ENCODE data around the gene FRMD4A.

Gene FRMD4A

DNA sequence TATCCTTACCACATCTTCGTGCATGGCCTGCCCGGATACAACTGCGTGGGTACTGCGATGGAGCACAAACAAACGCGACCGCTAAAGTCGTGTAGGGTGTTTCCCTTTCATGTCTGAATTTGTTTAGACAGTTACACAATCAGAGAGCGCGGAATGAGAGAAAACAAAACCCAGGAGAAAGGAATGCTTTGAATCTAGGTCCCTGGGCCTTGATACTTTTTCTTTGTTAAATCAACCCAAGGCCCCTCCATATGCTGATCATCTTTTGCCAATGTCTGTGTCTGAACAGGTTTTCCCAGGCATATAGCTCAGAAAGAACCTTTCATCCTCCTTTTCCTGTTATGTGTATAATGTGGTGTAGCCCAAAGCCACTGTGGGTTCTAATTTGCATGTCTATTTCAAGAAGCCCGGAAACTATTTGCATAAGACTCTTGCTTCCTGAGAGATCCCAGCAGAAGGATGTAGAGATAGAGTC is 145.8 kb downstream of the FRMD4A start:
- DNase-seq = peak in 1 of 3 experiments; percentile 25

DNA sequence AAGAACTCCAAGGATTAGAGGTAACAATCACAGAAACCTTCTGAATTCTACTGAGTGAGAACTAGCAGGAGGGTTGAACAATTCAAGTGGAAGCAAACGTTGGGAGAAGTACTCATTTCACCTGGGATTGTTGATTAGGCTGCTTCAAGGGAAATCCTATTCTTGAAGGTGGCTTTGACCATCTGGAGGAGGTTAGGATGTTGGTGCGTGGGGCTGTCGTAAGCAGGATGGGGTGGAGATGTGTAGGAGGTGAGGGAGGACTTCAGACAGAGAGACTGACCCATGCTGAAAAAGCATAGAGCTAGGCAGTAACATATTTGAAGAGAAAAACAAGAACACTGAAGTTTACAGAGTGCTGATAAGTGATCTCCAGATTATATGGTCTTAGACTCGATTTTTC is 147.9 kb downstream of the FRMD4A start:
- DNase-seq = no peak

DNA sequence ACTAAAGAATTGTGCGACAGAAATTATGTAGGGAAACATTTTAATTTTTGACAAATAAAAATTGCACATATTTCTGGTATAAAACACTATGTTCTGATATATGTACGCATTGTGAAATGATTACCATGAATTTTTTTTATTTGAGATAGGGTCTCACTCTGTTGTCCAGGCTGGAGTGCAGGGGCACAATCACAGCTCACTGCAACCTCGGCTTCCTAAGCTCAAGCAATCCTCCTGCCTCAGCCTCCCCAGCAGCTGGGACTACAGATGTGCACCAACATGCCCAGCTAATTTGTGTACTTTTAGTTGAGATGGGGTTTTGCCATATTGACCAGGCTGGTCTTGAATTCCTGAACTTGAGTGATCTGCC is 149.2 kb downstream of the FRMD4A start:
- DNase-seq = no peak

DNA sequence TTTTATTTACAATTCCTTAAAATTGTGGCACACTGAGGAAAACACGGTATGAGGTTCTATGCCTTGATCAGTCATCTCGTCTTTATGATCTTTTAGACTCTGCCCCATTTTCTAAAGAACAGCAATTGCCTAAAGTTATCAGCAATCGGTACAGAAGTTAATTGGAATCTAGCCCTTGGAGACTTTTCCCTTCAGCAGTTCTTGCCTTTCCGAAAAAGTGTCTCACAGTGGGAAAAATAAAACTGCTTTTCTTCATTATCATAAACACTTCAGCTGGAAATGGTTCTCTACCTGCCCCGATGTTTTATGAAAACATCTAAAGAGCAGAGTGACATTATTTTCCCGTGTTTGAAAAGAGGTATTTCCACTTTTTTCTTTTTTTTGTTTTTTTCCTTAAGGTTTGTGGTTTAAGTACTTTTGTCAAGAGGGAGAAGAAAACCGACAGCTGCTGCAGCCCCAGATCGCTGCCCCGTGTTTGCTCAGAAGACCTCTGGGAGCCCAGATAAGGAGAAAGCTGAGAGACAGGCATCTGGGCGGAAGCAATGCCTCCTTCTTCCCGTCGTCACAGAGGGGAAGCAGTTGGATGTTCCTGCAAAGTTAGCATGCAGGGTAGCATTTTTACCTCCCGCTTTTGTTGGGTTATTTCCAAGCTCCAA is 149.7 kb downstream of the FRMD4A start:
- no peak for DNase-seq

DNA sequence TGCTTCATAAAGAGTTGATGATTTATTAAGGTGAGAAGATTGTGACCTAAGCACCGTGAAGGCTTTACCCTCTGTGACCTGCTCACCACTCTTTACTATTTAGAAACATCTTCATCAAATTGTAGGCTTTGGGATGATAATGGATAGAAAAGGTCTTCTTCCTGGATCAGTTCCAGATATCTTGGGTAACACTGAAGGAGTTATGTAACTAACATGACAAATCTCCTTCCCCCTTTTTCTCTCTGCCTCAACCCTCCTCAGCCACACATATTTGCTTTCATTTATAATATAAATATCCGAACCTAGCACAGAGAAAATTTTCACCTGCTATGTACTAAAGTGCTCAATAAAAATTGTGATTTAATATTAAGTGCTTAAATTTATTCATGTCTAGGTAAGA is 151.5 kb downstream of the FRMD4A start:
- DNase-seq = no peak

DNA sequence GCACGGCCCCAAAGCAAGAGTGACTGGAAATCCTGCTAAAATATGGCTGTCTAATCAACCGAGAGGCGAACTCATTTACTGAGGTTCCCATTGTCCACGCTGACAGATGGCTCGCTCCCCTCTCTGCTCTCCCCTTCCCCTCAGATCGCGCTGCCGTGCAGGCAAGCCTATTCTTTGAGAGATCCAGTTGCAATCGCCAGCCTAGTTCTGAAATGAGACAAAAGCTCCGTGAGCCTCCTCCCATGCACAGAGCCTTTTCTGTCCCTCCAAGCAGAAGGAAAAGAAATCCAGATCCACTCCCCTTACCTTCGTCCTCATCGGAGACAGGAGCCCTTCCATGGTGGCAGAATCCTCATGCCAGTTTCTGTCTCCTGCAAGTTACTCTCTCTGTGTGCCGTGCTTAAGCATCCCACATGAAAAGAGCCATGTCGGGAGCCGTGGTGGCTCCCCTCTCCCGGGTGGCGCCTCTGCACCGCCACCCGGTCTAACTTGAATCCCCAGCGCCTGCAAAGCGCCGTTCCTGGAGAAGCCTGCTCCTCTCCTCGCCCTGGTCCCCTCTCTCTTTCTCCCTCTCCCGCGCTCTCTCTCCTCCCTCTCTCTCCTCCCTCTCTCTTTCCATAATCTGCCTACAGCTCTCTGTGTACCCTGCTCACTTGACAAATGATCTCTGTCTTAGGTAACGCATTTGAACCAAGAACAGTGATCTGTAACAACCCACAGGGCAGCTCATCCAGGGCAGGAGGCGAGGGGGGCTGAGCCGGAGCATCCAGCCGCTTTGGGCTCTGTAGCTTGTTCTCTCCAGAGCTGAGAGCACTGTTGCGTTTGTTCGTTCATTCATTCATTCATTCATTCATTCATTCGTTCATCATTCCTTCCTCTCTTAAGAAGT is 156.8 kb downstream of the FRMD4A start:
- peak; percentile 13 to 90 (median 84) for DNase-seq

DNA sequence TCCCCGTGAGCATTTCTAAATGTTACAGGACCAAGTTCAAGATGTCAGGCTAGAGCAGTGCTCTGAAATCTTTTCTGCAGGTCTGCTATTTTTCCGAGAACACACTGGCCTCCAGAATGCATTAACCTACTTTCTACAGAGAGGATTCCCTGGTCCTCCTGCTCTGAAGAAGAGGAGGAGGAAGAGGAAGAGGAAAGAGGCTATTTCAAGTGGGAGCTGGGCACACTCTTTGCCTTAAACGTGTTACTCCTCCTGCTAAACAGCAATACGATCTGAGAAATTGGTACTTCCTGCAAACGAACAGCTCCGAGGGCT is 157.4 kb downstream of the FRMD4A start:
- DNase-seq = no peak

DNA sequence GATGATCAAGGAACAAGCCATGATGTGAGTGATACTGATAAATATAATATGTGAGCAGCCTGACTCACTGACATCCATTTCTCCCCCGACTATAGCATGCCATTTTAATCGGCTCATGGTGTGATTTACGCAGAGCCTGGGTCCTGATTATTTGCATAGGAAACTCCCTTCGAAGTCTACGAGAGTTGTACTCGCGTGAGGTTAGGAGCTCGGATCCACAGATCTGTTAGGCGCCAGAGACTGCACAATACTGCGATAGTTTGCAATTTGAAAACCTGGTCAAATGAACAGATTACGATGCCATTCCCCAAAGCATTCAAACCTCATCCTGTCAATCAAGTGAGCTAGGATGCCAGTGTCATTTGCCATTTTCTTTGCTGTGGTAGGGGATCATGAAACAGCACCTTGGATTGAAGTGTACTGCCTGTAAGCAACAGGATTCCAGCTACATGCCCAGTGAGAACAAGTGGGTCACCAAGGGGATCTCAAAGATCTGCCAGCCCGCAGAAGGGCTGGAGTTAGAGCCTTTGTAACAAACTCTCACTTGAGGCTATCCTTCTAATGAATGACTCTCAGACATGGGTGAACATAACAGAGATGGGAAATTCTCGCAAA is 158.3 kb downstream of the FRMD4A start:
- DNase-seq = peak in 1 of 3 experiments; percentile 54

DNA sequence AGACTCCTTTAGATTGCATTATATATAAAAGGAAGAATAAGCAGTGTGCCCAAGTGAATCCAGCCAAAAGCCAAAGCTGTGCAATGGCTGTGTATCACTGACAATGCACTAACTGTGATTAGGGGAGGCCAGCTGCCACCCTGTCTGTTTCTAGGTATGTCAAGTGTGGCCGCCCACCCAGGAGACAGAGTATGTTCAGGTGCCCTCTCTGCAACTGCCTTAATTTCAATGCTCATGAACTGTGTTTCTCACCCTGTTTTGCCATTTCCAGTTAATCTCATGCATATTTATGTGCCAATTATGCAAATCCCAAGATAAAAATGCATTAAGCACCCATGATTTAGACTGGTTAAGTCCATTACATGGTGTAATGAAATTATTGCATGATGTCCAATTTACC is 159.4 kb downstream of the FRMD4A start:
- peak in 1 of 3 experiments; percentile 1 for DNase-seq

DNA sequence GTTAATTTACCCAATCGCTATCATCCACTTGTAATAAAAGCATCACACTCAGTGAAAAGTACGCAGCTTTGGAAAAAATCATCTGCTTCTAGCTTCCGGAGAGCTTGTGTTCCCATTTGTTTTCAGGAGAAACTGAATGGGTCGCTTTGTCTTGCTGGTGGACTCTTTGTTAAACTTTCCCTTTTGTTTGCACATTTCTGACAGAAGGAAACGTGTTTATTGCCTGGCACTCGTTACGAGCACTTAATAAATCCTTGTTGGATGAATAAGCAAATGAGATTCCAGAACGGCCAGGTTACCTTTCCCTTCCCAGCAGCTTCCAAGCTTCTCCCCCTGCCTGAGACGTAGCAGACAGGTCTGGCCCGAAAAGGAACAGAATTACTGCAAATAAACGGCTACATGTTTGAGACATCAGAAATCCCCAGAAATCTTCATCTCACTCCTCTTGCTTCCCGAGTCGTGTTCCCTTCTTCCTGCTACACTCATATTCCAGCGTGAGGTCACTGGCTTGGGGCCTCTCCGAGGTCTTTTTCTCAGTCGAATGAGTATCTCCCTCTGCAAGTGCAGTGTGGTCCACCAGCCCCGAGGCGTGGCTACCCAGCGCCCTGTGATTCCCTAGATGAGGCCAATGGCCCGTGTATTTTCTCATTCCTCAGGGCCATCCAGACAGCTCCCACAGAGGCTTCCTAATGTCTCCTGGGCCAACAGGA is 167.2 kb downstream of the FRMD4A start:
- peak in 2 of 3 experiments; percentile 4 to 11 for DNase-seq

DNA sequence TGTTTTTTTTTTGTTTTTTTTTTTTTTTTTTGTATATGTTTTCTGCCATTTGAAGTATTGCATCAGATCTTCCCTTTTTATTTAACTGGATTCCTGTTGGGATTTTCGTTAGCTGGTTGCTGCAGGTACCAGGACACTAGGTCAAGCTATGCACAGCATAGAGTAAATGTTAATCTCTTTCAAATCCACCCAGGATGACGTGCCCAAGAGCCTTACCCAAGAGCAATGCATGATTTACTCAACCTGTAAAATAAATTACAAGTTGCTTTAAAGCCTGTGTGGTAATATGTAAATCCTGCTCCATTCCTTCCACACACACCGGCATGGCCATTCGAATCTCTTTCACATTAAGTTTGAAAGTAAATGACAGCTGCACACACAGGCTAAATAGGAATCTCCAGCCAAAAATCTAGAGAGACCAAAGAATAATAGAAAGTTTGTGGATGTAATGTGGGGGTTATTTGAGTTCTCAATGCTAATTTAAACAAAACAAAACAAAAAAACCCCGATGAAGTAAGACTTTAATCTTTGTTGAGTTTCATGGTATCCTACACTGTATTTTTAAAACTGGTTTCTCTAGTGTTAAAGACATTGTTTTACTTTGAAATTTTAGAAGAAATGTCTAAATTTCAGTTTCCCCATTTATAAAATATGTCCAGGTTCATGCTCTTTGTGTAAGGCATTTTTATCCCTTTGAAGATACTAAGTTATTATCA is 167.9 kb downstream of the FRMD4A start:
- no peak for DNase-seq

DNA sequence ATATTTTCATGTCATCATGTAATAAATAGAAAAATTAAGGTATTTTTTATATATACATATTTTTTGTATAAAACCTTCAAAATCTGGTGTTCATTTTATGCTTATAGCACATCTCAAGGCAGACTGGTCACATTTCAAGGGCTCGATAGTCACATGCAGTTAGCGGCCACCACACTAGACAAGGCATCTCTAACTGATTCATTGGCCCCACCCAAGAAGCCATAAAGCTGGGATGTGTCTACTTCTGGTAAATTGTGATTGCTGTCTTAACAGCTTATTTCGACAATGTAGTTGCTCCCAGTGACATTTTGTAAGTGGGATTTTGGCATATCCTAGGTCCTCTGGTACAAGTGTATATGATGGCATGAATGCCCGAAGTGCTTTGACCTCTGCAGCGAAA is 168.7 kb downstream of the FRMD4A start:
- no peak for DNase-seq

DNA sequence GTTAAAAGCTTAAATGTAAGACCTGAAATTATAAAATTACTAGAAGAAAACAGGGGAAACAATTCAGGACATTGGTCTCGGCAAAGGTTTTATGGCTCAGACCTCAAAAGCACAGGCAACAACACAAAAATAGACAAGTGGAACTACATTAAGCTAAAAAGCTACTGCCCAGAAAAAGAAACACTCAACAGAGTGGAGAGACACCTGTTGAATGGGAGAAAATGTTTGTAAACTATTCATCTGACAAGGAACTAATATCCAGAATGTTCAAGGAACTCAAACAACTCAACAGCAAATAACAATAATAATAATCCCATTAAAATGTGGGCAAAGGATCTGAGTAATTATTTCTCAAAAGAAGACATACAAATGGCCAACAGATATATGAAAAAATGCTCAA is 170.4 kb downstream of the FRMD4A start:
- no peak for DNase-seq

DNA sequence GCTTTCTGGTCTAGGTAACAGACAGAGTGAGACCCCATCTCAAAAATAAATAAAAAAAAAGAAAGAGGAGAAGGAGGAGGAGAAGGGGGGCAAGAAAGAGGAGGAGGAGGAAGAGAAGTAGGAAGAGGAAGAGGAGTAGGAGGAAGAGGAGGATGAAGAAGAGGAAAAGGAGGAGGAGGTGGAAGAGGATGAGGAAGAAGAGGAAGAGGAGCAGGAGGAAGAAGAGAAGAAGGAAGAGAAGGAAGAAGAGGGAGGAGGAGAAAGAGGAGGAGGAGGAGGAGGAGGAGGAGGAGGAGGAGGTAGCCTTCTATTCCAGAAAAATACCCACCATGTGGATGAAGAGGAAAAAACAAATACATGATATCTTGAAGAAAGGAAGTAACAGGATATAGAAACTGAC is 172.1 kb downstream of the FRMD4A start:
- DNase-seq = no peak

DNA sequence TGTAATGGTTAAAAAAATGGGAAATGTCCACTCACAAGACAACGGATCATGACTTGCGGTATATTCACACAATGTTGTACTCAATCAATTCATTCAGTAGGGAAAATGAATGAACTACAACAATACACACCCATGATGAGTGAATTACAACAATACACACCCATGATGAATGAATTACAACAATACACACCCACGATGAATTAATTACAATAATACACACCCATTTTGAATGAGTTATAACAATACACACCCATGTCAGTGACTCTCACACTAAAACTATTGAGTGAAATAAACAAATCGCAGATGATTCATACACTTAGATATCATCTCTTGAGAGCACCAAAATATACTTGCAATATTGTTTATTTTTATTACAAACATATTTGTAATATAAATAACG is 174.6 kb downstream of the FRMD4A start:
- no peak for DNase-seq

DNA sequence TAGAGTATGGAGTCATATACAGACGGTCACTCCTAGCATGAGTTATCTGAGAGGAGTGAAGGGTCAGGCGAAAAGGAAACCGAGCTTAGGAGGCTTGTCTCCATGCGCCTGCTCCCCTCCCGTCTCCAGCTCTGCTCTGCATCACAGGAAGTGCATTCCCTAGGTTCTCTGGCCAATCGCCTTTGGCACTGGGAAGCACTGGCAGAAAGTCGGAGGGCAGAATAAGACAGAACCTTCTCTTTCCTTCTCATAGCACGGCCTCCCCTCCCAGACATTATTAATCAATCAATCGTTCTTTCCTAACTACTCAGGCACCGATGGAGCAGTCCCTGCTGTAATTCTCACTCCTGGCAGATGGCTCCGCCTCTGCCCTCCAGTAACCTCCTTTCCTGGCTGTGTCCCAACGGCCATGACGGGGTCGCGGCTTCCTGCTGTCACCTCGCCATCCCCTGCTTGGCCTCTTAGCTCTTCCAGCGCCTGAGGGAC is 177.1 kb downstream of the FRMD4A start:
- DNase-seq = no peak

DNA sequence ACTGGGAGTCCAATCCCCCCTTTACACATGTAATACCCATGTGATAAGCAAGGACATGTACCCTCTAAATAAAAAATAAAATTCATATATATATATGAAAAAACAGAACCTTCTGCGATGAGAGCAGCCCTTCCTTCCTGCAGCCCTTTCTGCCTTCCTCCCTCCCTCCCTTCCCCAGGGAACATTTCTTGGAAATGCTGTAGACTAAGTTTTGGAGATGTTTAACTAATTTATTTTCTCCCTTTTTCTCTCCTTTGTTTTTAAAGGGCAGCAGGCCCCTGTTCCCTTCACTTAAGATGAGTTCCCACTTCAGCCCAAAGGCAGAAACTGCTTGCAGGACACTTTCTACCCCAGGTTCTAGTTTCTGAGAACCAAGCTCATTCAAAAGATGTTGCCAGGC is 179.2 kb downstream of the FRMD4A start:
- no peak for DNase-seq

DNA sequence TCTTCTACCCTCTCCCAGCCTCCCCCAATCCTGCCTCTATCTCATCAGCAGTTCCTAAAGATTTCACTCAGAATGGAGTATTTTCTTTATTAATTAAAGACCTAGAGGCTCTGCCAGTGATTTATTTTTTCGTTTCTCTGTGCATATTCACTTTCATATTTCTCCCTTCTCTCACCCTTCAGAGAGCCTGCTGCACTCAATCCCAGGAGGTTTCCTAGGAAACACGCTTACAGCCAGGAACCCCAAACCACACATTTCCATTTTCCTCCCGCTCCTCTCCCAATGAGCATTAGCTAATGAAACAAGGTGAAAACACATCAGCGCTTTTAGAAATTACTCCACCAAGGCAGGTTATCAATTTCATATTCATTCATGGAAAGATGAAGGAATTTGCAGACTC is 180.2 kb downstream of the FRMD4A start:
- no peak for DNase-seq

DNA sequence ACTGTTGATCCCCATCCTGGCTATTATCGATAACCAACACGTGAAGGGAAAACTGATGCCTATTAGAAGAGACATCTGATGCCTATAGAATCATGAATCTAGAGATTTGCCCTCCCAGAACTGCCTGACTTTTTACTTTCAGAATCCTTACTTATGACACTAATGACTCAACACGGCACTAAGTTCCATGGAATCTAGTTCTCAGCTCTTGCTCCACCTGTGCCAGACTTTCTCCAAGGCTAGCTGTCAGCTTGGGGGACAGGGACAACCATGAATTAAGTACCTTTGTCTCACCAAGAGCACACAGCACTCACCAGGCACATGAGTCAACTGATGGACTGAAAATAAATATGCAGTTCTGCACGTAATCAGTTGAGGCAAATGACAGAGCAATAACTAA is 184.2 kb downstream of the FRMD4A start:
- peak in 1 of 3 experiments; percentile 6 for DNase-seq

DNA sequence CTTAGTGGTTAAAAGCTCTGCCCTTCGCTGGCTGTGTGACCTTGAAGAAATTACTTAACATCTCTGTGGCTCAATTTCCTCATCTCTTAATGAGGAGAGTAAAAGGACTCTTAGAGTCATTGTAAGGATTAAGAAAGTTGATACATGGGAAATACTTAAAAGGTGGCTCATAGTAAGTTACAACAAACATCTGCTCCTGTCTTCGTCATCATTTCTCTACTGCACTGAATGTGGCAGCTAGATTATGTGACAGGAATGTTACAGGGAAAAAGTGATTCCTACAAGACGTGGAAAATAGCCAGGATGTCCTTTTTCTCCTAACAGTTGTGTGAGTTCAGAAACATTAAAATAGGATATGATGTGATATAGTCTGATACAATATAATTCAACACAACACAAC is 184.7 kb downstream of the FRMD4A start:
- DNase-seq = no peak

DNA sequence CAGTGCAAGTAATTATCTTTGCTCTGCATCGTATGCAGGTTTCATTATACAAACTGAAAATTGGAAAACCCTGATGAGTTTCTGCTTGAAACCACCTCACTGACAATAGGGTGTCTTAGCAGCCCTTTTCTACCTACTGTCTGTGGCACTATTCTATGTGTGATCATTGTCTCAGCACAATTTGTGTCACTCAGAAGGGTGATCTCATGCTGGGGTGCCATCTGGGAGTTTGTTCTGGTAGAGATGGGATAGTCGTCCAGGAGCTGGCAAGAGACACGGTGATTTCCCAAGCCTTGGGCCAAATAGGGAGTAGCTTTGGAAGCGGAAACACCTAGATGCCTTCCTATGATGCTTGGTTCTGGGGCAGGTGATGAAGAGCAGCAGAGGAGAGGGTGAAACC is 186.3 kb downstream of the FRMD4A start:
- peak in 1 of 3 experiments; percentile 6 for DNase-seq

DNA sequence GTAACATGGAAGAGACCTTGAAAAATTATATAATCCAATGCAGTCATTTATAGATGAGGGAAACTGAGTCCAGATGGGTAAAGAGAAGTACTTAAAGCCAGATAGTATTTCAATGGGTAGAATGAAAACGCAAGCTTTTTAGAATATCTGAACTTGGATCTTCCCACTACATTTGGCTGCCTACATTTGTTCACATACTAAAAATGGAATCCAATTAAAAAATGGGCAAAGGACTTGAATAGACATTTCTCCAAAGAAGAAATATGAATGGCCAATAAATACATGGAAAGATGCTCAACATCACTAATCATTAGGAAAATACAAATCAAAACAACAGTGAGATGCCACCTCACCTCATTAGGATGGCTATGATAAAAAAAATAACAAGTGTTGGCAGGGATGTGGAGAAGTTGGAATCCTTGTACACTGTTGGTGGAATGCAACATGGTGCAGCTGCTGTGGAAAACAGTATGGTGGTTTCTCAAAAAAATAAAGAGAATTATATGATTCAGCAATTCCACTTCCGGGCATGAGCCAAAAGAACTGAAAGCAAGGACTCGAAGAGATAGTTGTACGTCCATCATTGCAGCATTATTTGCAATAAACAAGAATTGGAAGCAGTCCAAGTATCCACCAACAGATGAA is 188.0 kb downstream of the FRMD4A start:
- no peak for DNase-seq

Measured in NCI-H1417 (cell line).